GM19023 (cell line): ENCODE measurements around the gene SDK1.

ENCODE experiments used
- ATAC-seq: cut with Tn5 transposase; IDR thresholded peaks from one replicate; pipeline ENCODE4 v1.9.1; 2021; ENCODE audit warnings: mild to moderate bottlenecking, moderate library complexity; ENCODE audit not compliant: unreplicated experiment

Gene SDK1

GRCh38 chr7:3336042-3336665 lies 35.1 kb downstream of the SDK1 start:
- no peak for ATAC-seq

- ATAC-seq = no peak
Measured at GRCh38 chr7:3338161-3338560, 37.1 kb downstream of the SDK1 start.

GRCh38 chr7:3345699-3346481 lies 44.8 kb downstream of the SDK1 start:
- no peak for ATAC-seq

GRCh38 chr7:3349126-3349525 lies 48.1 kb downstream of the SDK1 start:
- ATAC-seq = no peak

- no peak for ATAC-seq
Measured at GRCh38 chr7:3356173-3356572, 55.1 kb downstream of the SDK1 start.

- no peak for ATAC-seq
Measured at GRCh38 chr7:3358991-3359390, 57.9 kb downstream of the SDK1 start.

- ATAC-seq = no peak
Measured at GRCh38 chr7:3367261-3367660, 66.2 kb downstream of the SDK1 start.

- no peak for ATAC-seq
Measured at GRCh38 chr7:3370068-3370830, 69.2 kb downstream of the SDK1 start.

GRCh38 chr7:3370921-3371320 lies 69.9 kb downstream of the SDK1 start:
- ATAC-seq = no peak

- no peak for ATAC-seq
Measured at GRCh38 chr7:3371601-3372000, 70.5 kb downstream of the SDK1 start.

GRCh38 chr7:3374239-3374638 lies 73.2 kb downstream of the SDK1 start:
- ATAC-seq = no peak

GRCh38 chr7:3378390-3379150 lies 77.5 kb downstream of the SDK1 start:
- ATAC-seq = no peak

- ATAC-seq = no peak
Measured at GRCh38 chr7:3380034-3380433, 79.0 kb downstream of the SDK1 start.

- no peak for ATAC-seq
Measured at GRCh38 chr7:3380886-3381685, 80.0 kb downstream of the SDK1 start.

GRCh38 chr7:3386423-3387190 lies 85.6 kb downstream of the SDK1 start:
- no peak for ATAC-seq

GRCh38 chr7:3393862-3394261 lies 92.8 kb downstream of the SDK1 start:
- ATAC-seq = no peak

- no peak for ATAC-seq
Measured at GRCh38 chr7:3397324-3397723, 96.3 kb downstream of the SDK1 start.

- no peak for ATAC-seq
Measured at GRCh38 chr7:3399858-3400257, 98.8 kb downstream of the SDK1 start.

GRCh38 chr7:3404501-3404900 lies 103.4 kb downstream of the SDK1 start:
- no peak for ATAC-seq
